ENCODE measurements around the gene PHF14.

Gene PHF14

GRCh38 chr7:11213266-11213665 lies 239.6 kb downstream of the PHF14 start:
- no peak for DNase-seq

GRCh38 chr7:11216276-11216675 lies 242.6 kb downstream of the PHF14 start:
- DNase-seq: no peak

- no peak for DNase-seq
Observed at GRCh38 chr7:11217848-11218565, 244.3 kb downstream of the PHF14 start.

Data from AML-193 (cell line).